ENCODE results near the gene VDAC2.
A peak's percentile ranks its signal among the peaks of the same experiment; 100 is the strongest.
"Not testable (repeated sequence)": the region's sequence is repeated elsewhere in the genome, so short reads cannot be mapped to it uniquely, and the experiment has no call there.

VDAC2 gene

GRCh38 chr10:75210282-75211006 lies at the start of gene VDAC2:
Gene VDAC2, plus strand, starts transcription at chr10:75210796. Its CDS starts 363 bp downstream, at chr10:75211159.
- peaks cover 17% of the 10 kb centered on the region for H3K4me1 ChIP-seq (ENCODE audit: insufficient read depth, low read length)
- H3K36me3 ChIP-seq (ENCODE audit: insufficient read depth, low read length) = peaks cover 8% of the 10 kb centered on the region
- peak within 1 kb of the TSS; percentile 97 for H3K9ac ChIP-seq (ENCODE audit: low read depth, low read length)
- no peaks in the 10 kb centered on the region for H3K9me3 ChIP-seq (ENCODE audit: control insufficient read depth, insufficient read depth, low read length)

- H3K9me3 ChIP-seq (ENCODE audit: control insufficient read depth, insufficient read depth, low read length) = no peaks in the 10 kb centered on the region
- H3K36me3 ChIP-seq (ENCODE audit: insufficient read depth, low read length) = 0 out of 2 replicates have a peak, but pooled peaks cover 2% of the 10 kb centered on the region
- no peak overlapping the region for H3K9ac ChIP-seq (ENCODE audit: low read depth, low read length)
- no peaks in the 10 kb centered on the region for H3K4me1 ChIP-seq (ENCODE audit: insufficient read depth, low read length)
Measured at GRCh38 chr10:75165684-75166622, 44.6 kb upstream of the VDAC2 start.

- Histone ChIP-seq H3K4me1 (ENCODE audit: insufficient read depth, low read length) (no peaks in the 10 kb centered on the region), H3K9ac (ENCODE audit: low read depth, low read length) (no peak overlapping the region), H3K9me3 (ENCODE audit: control insufficient read depth, insufficient read depth, low read length) (no peaks in the 10 kb centered on the region), H3K36me3 (ENCODE audit: insufficient read depth, low read length) (0 out of 2 replicates have a peak, but pooled peaks cover 2% of the 10 kb centered on the region)
Measured at GRCh38 chr10:75166623-75166972, 44.0 kb upstream of the VDAC2 start.

GRCh38 chr10:75168275-75168674 lies 42.3 kb upstream of the VDAC2 start:
- Histone ChIP-seq H3K9me3 (ENCODE audit: control insufficient read depth, insufficient read depth, low read length) (no peaks in the 10 kb centered on the region), H3K9ac (ENCODE audit: low read depth, low read length) (no peak overlapping the region), H3K36me3 (ENCODE audit: insufficient read depth, low read length) (0 out of 2 replicates have a peak, but pooled peaks cover 2% of the 10 kb centered on the region), H3K4me1 (ENCODE audit: insufficient read depth, low read length) (no peaks in the 10 kb centered on the region)

DNA sequence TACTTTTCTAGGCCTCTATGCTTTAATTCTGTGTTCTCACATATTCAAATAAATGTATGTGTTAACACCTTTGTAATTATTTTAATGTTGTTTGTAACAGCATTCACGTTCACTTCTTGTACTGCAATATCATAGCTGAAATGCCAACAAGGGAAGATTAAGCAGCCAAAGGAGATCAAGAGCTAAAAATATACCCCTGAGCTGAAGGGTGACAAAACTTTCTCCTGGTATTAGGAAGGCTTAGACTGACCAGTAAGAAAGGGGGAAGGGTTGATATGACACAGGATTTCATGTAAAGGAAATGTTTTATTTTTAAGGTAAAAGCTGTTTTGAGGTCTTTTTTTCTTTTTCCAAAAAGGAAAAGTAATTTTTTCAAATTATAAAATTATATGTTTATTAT lies 40.4 kb upstream of the VDAC2 start:
- Histone ChIP-seq H3K9ac (ENCODE audit: low read depth, low read length) (no peak overlapping the region), H3K9me3 (ENCODE audit: control insufficient read depth, insufficient read depth, low read length) (no peaks in the 10 kb centered on the region), H3K36me3 (ENCODE audit: insufficient read depth, low read length) (0 out of 2 replicates have a peak, but pooled peaks cover 2% of the 10 kb centered on the region), H3K4me1 (ENCODE audit: insufficient read depth, low read length) (no peaks in the 10 kb centered on the region)

- peaks cover 5% of the 10 kb centered on the region for H3K36me3 ChIP-seq (ENCODE audit: insufficient read depth, low read length)
- H3K9me3 ChIP-seq (ENCODE audit: control insufficient read depth, insufficient read depth, low read length) = no peaks in the 10 kb centered on the region
- no peaks in the 10 kb centered on the region for H3K4me1 ChIP-seq (ENCODE audit: insufficient read depth, low read length)
- H3K9ac ChIP-seq (ENCODE audit: low read depth, low read length) = no peak overlapping the region
Measured at GRCh38 chr10:75175046-75175445, 35.5 kb upstream of the VDAC2 start.

GRCh38 chr10:75176046-75176445 lies 34.5 kb upstream of the VDAC2 start:
- H3K9ac ChIP-seq (ENCODE audit: low read depth, low read length) = no peak overlapping the region
- no peaks in the 10 kb centered on the region for H3K9me3 ChIP-seq (ENCODE audit: control insufficient read depth, insufficient read depth, low read length)
- peaks cover 5% of the 10 kb centered on the region for H3K36me3 ChIP-seq (ENCODE audit: insufficient read depth, low read length)
- no peaks in the 10 kb centered on the region for H3K4me1 ChIP-seq (ENCODE audit: insufficient read depth, low read length)

DNA sequence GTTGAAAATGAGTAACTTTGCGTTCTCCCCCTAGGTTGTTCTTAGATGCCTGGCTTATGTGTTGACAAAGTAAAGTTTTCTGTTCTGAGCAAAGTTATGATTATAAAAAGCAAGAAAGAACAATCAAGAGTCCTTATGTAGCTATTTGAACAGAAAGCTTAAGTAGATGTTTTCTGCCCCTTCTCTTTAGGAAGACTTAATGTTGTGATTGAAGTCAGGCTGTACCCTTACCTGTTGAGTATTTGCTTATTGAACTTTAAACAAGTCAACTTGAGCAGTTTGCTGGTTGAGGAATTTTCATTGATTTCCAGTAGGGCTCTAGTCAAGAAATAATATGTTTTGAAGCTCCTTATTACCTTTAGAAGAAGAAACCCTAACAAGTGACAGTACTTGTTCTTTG lies 33.9 kb upstream of the VDAC2 start:
- H3K9me3 ChIP-seq (ENCODE audit: control insufficient read depth, insufficient read depth, low read length) = no peaks in the 10 kb centered on the region
- peaks cover 5% of the 10 kb centered on the region for H3K36me3 ChIP-seq (ENCODE audit: insufficient read depth, low read length)
- H3K4me1 ChIP-seq (ENCODE audit: insufficient read depth, low read length) = no peaks in the 10 kb centered on the region
- H3K9ac ChIP-seq (ENCODE audit: low read depth, low read length) = no peak overlapping the region

DNA sequence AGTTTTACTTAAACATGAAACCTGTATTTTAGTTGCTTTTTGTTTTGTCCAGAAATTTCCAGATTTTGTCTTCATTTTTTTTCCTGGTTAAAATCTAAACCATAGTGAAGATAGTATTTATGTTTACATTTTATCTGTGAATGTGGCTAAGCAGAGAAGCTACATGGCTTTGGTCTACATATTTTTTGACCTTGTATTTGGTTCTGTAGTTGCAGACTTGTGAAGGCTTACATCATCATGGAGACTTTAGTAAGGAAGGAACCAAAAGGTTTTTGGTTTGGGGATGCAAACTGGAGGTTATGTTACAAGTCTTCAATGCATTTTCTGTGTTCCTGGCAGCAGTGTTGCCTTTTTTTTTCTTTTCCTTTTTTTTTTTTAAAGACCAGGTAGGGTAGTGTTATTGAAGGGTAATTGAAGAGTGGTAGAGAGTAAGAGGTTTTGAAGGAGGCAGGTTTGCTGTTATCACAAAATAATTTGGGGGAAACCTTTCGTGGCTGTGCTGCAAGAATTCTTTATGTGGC lies 30.9 kb upstream of the VDAC2 start:
- Histone ChIP-seq H3K36me3 (ENCODE audit: insufficient read depth, low read length) (peaks cover 5% of the 10 kb centered on the region), H3K9ac (ENCODE audit: low read depth, low read length) (no peak overlapping the region), H3K9me3 (ENCODE audit: control insufficient read depth, insufficient read depth, low read length) (no peaks in the 10 kb centered on the region), H3K4me1 (ENCODE audit: insufficient read depth, low read length) (no peaks in the 10 kb centered on the region)

- Histone ChIP-seq H3K36me3 (ENCODE audit: insufficient read depth, low read length) (peaks cover 5% of the 10 kb centered on the region), H3K9ac (ENCODE audit: low read depth, low read length) (no peak overlapping the region), H3K9me3 (ENCODE audit: control insufficient read depth, insufficient read depth, low read length) (no peaks in the 10 kb centered on the region), H3K4me1 (ENCODE audit: insufficient read depth, low read length) (no peaks in the 10 kb centered on the region)
Measured at GRCh38 chr10:75180592-75180991, 30.0 kb upstream of the VDAC2 start.

GRCh38 chr10:75181073-75181472 lies 29.5 kb upstream of the VDAC2 start:
- no peak overlapping the region for H3K9ac ChIP-seq (ENCODE audit: low read depth, low read length)
- no peaks in the 10 kb centered on the region for H3K4me1 ChIP-seq (ENCODE audit: insufficient read depth, low read length)
- H3K9me3 ChIP-seq (ENCODE audit: control insufficient read depth, insufficient read depth, low read length) = no peaks in the 10 kb centered on the region
- peaks cover 3% of the 10 kb centered on the region for H3K36me3 ChIP-seq (ENCODE audit: insufficient read depth, low read length)

DNA sequence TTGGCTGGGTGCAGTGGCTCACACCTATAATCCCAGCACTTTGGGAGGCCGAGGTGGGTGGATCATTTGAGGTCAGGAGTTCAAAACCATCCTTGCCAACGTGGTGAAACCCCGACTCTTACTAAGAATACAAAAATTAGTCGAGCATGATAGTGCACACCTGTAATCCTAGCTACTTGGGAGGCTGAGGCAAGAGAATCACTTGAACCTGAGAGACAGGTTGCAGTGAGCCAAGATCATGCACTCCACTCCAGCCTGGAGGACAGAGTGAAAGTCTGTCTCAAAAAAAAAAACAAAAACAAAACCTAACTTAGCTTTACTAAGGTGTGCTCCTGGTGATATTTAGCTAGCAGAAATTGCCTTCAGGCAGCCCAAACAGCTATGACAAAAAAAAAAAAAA lies 24.3 kb upstream of the VDAC2 start:
- Histone ChIP-seq H3K9ac (ENCODE audit: low read depth, low read length) (no peak overlapping the region), H3K4me1 (ENCODE audit: insufficient read depth, low read length) (peaks cover 5% of the 10 kb centered on the region), H3K9me3 (ENCODE audit: control insufficient read depth, insufficient read depth, low read length) (no peaks in the 10 kb centered on the region), H3K36me3 (ENCODE audit: insufficient read depth, low read length) (no peaks in the 10 kb centered on the region)

- H3K36me3 ChIP-seq (ENCODE audit: insufficient read depth, low read length) = no peaks in the 10 kb centered on the region
- H3K9me3 ChIP-seq (ENCODE audit: control insufficient read depth, insufficient read depth, low read length) = no peaks in the 10 kb centered on the region
- H3K4me1 ChIP-seq (ENCODE audit: insufficient read depth, low read length) = peaks cover 11% of the 10 kb centered on the region
- no peak overlapping the region for H3K9ac ChIP-seq (ENCODE audit: low read depth, low read length)
Measured at GRCh38 chr10:75187961-75188426, 22.6 kb upstream of the VDAC2 start.

GRCh38 chr10:75188522-75188921 lies 22.1 kb upstream of the VDAC2 start:
- H3K9me3 ChIP-seq (ENCODE audit: control insufficient read depth, insufficient read depth, low read length); H3K36me3 ChIP-seq (ENCODE audit: insufficient read depth, low read length); H3K9ac ChIP-seq (ENCODE audit: low read depth, low read length): not testable (repeated sequence)
- peaks cover 11% of the 10 kb centered on the region for H3K4me1 ChIP-seq (ENCODE audit: insufficient read depth, low read length)

All from ES-I3 (cell line).